Fibroblast of skin of left biceps (primary cell): ENCODE results near the gene SNW1.
"Not testable (repeated sequence)": the region's sequence is repeated elsewhere in the genome, so short reads cannot be mapped to it uniquely, and the experiment has no call there.

Experiments used
- DNase-seq, 2 experiments: peaks; one replicate each; pipeline ENCODE4 v3.0.0-alpha.2; 2013; ENCODE audit warnings: low read depth in 2 of 2

SNW1 gene

GRCh38 chr14:77760381-77761204, at the start of gene SNW1:
Gene SNW1 (minus strand): TSS chr14:77761156. CDS start chr14:77761127, 29 bp downstream.
- DNase-seq, result peak; percentile 10 to 72

GRCh38 chr14:77809011-77809410, 48.1 kb upstream of the SNW1 start:
- no peak for DNase-seq

GRCh38 chr14:77808250-77808649, 47.3 kb upstream of the SNW1 start:
- no peak for DNase-seq

- no peak for DNase-seq
Observed at GRCh38 chr14:77805706-77806105, 44.8 kb upstream of the SNW1 start.

GRCh38 chr14:77804592-77804991, 43.6 kb upstream of the SNW1 start:
- DNase-seq, result no peak

- DNase-seq, result no peak
Observed at GRCh38 chr14:77800814-77801213, 39.9 kb upstream of the SNW1 start.

GRCh38 chr14:77799863-77800730, 39.1 kb upstream of the SNW1 start, which contains the start of gene ADCK1:
Gene ADCK1 (plus strand): TSS chr14:77800109. CDS start chr14:77818979, 18,870 bp downstream.
- DNase-seq, result peak; percentile 18

- DNase-seq, result not testable (repeated sequence)
Observed at GRCh38 chr14:77799456-77799855, 38.5 kb upstream of the SNW1 start.

- no peak for DNase-seq
Observed at GRCh38 chr14:77794357-77794756, 33.4 kb upstream of the SNW1 start.

- not testable (repeated sequence) for DNase-seq
Observed at GRCh38 chr14:77793255-77793654, 32.3 kb upstream of the SNW1 start.

- DNase-seq, result no peak
Observed at GRCh38 chr14:77791225-77791600, 30.3 kb upstream of the SNW1 start.

- no peak for DNase-seq
Observed at GRCh38 chr14:77790566-77791224, 29.7 kb upstream of the SNW1 start.

- DNase-seq, result no peak
Observed at GRCh38 chr14:77786148-77786547, 25.2 kb upstream of the SNW1 start.

GRCh38 chr14:77782202-77782601, 21.2 kb upstream of the SNW1 start:
- no peak for DNase-seq

GRCh38 chr14:77773966-77774365, 13.0 kb upstream of the SNW1 start:
- not testable (repeated sequence) for DNase-seq

- DNase-seq, result not testable (repeated sequence)
Observed at GRCh38 chr14:77768442-77769069, 7.6 kb upstream of the SNW1 start.

GRCh38 chr14:77763978-77764377, 3.0 kb upstream of the SNW1 start:
- DNase-seq, result no peak

- DNase-seq, result no peak
Observed at GRCh38 chr14:77763316-77763715, 2.4 kb upstream of the SNW1 start.

GRCh38 chr14:77761205-77761931, 412 bp upstream of the SNW1 start:
- peak; percentile 36 to 77 for DNase-seq

GRCh38 chr14:77752799-77753516, 8.0 kb downstream of the SNW1 start:
- DNase-seq, result no peak
